Measurements from ENCODE around the gene HSF4.

HSF4 gene

DNA sequence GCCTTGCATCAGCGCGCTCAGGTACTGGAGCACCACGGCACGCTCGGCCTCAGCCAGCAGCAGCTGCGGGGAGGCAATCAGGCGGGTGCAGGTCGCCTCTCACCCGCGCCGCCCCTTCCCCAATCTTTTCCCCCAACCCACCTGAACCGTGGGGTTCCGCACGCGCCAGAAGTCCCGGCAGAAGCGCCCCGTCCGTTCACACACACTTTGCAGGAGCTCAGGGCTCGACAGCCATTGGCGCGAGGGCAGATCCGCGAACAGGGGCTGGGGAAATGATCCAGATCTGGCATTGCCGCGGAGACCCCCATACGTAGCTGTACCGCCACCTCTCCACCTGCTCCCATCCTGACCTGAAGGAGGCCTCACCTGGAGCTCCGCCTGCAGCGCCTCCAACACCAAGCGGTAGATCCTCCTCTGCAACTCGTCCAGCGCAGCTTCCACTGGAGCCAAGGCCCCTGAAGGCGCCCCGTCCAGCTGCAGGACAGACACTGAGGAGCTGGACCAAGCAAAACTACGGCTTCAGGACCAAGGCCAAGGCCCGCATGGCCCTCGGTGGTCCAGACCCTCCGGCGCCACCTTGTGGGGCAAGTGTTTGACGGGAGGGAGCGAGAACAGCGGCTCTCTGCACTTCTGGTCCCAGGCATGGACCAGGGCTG is 20.6 kb downstream of the HSF4 start:
- peak; percentile 61 to 70 for DNase-seq (ENCODE audit: low read depth in 2 of 2)

DNA sequence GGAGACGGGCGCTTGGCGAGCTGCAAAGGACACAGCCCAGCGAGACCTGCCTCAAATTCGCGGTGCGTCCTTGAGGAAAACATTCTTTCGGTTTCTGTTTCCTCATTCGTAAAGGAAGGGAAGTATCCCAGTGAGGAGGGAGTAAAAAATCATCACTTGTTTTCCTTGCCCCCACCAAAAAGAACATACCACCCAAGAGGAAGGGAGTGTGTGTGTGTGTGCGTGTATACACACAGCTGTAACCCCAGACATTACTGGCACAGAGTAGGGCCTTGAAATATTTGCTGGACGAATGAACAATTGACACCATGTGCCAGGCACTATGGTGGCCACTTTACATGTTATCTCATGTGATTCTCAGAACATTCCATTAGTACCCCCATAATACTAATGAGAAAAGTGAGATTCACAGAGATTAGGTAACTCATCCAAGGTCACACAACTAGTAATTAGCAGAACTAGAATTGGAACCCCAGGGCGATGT is 21.1 kb downstream of the HSF4 start:
- no peak for DNase-seq (ENCODE audit: low read depth in 2 of 2)

GRCh38 chr16:67186550-67186950 is 22.0 kb downstream of the HSF4 start:
- DNase-seq (ENCODE audit: low read depth in 2 of 2), result no peak

DNA sequence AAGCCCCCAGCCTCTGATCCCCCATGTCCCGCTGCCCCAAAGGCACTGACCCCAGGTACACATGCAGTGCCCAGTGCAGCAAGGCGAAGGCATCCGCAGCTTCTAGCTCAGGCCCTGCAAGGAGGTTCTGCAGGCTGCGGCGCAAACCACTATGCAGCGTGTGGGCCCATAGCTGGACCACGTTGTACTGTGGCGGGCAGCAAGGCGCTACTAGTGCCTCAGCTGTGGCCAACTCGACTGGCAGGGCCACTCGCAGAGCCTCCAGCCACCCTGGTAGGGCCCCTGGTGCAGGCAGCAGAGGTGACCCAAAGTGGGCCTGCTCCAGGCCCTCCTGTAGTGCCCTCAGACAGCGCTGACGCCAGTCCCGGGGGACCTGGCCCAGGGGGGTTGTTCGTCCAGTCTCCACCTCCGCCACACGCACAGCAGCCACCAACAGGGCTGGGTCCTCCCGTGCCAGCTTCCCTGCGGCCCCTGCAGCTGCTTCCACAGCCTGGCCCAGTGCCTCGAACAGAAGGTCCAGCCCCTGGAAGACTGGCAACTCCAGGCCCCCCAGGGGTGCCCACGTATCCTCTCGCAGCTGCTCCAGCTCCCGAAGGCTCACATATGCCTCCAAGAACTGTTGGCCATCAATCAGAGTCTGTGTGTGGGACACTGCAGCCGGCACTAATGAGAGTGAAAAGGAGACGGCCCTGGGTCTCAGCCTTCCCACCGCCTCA is 22.8 kb downstream of the HSF4 start:
- no peak for DNase-seq (ENCODE audit: low read depth in 2 of 2)

DNA sequence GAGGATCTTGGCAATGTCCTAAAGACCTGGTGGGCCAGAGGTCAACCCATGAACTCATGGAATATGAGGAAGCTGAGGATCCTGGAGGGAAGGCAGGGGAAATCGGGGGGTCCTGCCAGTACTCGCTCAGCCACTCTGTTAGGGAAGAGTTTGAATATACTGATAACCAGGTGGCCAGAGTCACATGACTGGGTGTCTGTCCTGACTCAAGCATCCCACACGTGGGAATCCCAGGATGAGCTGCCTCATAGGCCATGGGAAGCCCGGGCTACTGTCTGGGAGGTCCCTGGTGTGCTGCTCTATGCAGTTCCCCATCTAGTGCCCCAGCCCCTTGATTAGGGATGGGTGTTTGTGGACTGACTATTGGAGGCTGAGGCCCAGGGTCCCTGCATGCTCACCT is 23.8 kb downstream of the HSF4 start:
- DNase-seq (ENCODE audit: low read depth in 2 of 2), result no peak

GRCh38 chr16:67188798-67189197 is 24.3 kb downstream of the HSF4 start:
- DNase-seq (ENCODE audit: low read depth in 2 of 2), result no peak

DNA sequence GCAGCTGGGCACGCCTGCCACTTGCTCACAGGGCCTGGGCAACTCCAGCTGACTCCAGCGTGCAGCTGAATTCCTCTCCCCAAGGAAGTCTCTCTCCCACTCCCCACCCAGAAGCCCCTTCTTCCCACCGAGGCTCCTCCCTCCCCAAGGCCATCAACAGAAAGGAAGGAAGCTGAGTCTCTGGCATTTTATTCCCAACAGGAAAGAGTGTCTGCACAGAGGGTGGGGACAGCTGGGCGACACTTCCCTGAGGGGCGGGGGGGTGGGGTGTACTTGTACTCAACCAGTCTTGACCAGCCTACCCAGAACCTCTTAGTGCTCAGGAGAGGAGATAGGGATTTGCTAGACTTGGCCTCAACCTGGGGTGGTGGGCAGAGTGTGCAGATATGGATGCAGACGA is 25.5 kb downstream of the HSF4 start, which contains the start of gene EXOC3L1:
Gene EXOC3L1 (minus strand): TSS at position 96 of the 400 bp plus-strand sequence. CDS start 460 bp downstream, outside the sequence.
- DNase-seq (ENCODE audit: low read depth in 2 of 2), result no peak

DNA sequence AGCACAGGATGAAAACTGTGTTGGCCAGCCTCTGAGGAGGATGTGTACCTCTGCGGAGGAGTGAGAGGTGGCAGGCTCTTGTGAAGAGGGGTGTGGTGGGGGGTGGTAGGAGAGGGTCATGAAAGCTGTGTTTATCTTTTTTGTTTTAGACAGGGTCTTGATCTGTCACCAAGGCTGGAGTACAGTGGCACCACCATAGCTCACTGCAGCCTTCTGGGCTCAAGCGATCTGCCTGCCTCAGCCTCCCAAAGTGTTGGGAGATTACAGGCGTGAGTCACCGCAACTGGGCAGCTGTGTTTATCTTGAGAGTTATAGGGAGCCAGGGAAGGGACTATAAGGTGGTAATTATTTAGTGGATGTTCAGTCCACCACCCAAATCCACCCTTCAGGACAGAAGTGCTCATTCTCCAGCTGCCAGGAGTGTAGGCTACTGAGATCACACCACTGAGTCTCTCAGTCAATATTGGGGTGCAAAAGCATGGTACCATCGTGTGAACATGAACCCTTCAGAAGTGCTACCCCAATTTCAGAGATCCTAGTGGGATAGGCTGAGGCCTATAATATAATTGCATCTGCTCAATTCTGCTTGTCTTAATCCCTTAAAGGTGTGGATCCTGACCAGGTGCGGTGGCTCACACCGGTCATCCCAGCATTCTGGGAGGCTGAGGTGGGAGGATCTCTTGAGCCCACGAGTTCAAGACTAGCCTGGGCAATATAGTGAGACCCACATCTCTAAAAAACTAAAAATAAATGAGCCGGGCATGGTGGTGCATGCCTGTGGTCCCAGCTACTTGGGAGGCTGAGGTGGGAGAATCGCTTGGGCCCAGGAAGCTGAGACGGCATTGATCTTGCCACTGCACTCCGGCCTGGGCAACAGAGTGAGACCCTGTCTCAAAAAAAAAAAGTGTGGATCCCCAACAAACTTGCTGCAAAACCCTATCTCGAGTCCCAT is 26.2 kb downstream of the HSF4 start:
- DNase-seq (ENCODE audit: low read depth in 2 of 2), result no peak

DNA sequence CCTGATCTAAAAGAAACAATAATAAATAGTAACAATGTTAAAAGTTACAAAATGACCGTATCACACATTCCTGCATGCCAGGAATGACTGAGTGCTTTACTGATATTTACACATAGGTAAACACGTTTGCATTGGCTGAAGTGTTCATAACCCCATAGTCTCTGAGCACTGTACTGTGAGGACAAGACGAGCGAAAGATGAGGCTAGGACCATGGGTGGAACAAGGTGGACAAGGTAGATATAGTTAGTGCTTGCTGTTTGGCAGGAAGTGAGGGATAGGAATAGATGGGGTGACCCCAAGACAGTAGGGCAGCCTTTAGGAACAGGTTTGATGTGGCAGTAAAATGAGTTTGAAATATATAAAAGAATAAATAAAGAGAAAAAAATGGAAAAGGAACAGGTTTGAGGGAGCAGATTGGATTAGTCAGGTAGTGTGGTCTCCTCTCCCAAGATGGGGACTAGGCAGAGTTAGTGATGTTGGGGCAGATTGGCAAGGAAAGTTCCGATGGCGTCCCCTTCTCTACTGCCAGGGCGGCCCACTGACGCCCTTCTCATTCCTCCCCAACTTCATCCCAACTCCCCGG is 27.0 kb downstream of the HSF4 start:
- no peak for DNase-seq (ENCODE audit: low read depth in 2 of 2)

- peak; percentile 68 to 81 for DNase-seq (ENCODE audit: low read depth in 2 of 2)
Observed at GRCh38 chr16:67191995-67192681, 27.6 kb downstream of the HSF4 start, which contains the start of gene E2F4. Gene E2F4 (plus strand): TSS chr16:67192155. CDS start chr16:67192228, 73 bp downstream.

DNA sequence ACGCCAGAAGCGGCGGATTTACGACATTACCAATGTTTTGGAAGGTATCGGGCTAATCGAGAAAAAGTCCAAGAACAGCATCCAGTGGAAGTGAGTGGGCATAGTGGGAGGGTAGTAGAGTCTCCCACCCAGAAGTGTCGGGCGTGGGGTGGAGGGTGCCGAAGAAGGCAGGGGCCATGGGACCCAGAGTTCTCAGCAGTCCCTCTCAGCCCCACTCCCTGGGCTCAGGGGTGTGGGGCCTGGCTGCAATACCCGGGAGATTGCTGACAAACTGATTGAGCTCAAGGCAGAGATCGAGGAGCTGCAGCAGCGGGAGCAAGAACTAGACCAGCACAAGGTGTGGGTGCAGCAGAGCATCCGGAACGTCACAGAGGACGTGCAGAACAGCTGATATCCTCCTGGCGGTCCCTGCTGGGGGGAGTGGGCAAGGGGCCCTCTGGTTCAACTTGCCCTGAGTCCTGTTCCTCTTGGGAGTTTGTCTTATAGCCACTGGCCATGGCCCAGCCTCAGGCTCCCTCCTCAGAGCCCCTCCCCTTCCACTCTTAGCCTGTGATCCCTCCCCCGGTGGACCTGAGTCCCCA is 28.3 kb downstream of the HSF4 start:
- DNase-seq (ENCODE audit: low read depth in 2 of 2), result no peak

GRCh38 chr16:67193536-67193935 is 29.0 kb downstream of the HSF4 start:
- DNase-seq (ENCODE audit: low read depth in 2 of 2), result no peak

GRCh38 chr16:67194260-67194659 is 29.7 kb downstream of the HSF4 start:
- no peak for DNase-seq (ENCODE audit: low read depth in 2 of 2)

GRCh38 chr16:67195676-67196075 is 31.1 kb downstream of the HSF4 start:
- DNase-seq (ENCODE audit: low read depth in 2 of 2), result no peak

GRCh38 chr16:67196881-67197280 is 32.3 kb downstream of the HSF4 start:
- no peak for DNase-seq (ENCODE audit: low read depth in 2 of 2)

GRCh38 chr16:67197704-67198103 is 33.2 kb downstream of the HSF4 start:
- DNase-seq (ENCODE audit: low read depth in 2 of 2), result no peak

- DNase-seq (ENCODE audit: low read depth in 2 of 2), result no peak
Observed at GRCh38 chr16:67198238-67198734, 33.7 kb downstream of the HSF4 start.

- no peak for DNase-seq (ENCODE audit: low read depth in 2 of 2)
Observed at GRCh38 chr16:67199011-67199807, 34.7 kb downstream of the HSF4 start, which contains the start of gene ELMO3. Gene ELMO3 (plus strand): TSS chr16:67199131. CDS start chr16:67199327, 196 bp downstream.

DNA sequence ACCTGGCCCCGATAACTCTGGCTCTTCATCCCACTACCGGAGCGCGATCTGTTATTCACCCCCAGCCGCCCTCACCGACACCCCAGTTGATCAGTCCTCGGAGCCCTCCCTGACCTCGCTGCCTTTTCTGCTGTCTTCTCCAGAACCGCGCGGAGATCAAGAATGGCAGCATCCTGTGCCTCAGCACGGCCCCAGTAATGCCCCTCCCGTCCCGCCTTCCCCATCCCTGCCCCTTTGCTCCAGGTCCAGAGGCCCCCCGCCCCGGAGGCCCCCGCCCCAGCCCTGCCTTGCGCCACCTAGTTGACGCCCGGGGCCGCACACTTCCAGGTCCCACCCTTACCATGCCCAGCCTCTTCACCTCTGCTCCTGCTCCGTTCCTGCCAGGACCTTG is 35.3 kb downstream of the HSF4 start:
- DNase-seq (ENCODE audit: low read depth in 2 of 2), result no peak

DNA sequence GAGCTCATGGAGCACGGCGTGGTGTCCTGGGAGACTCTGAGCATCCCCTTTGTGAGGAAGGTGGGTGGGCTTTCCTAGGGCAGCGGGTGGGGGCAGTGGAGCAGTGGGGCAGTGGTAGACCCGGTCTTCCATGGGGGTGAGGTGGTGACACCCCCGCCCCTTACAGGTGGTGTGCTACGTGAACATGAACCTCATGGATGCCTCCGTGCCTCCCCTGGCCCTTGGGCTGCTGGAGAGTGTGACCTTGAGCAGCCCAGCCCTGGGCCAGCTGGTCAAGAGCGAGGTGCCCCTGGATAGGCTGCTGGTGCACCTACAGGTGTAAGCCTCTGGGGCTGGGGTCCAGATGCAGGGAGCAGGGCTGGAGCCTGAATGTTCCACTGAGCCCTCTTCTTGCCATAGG is 35.9 kb downstream of the HSF4 start:
- no peak for DNase-seq (ENCODE audit: low read depth in 2 of 2)
